ENCODE data around the gene TTLL9.

Gene TTLL9

DNA sequence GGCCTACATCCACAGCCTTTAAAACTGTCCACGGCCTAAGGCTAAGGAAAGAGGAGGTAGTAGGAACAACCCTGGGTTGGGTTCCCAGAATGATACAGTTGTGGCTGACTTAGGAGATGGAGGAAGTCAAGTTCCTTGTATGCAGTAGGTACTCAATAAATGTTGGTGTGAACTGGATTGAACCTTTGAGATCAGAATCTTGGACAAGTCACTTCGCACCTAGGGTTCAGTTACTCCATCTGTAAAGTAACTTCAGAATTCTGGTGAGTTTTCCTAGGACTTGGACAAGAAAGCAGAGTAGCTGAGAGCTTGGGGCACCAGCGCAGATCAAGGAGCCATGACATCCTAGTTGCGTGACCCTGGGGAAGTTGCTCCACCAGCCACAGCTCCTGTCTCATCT lies 106.6 kb downstream of the TTLL9 start:
- Histone ChIP-seq H3K27ac (replicated peaks) (no peak overlapping the region), H3K27me3 (ENCODE audit: insufficient read depth, poor library complexity, severe bottlenecking) (no peaks in the 10 kb centered on the region), H3K4me3 (replicated peaks; ENCODE audit: insufficient read depth, low read length) (no peak overlapping the region)
- TF ChIP-seq GABPA (IDR thresholded peaks at IDR 0.05; ENCODE audit: low read depth) (no peak), CTCF (IDR thresholded peaks at IDR 0.05; ENCODE audit: insufficient read depth, low read length) (no peak), REST (IDR thresholded peaks at IDR 0.05; ENCODE audit: insufficient replicate concordance, low read depth) (no peak), POLR2AphosphoS5 (IDR thresholded peaks at IDR 0.05; ENCODE audit: low read depth) (no peak), SPI1 (IDR thresholded peaks at IDR 0.05; ENCODE audit: borderline replicate concordance, low read depth) (no peak)
- DNase-seq (ENCODE audit: low read depth in 1 of 2, low spot score in 1 of 2), result no peak

DNA sequence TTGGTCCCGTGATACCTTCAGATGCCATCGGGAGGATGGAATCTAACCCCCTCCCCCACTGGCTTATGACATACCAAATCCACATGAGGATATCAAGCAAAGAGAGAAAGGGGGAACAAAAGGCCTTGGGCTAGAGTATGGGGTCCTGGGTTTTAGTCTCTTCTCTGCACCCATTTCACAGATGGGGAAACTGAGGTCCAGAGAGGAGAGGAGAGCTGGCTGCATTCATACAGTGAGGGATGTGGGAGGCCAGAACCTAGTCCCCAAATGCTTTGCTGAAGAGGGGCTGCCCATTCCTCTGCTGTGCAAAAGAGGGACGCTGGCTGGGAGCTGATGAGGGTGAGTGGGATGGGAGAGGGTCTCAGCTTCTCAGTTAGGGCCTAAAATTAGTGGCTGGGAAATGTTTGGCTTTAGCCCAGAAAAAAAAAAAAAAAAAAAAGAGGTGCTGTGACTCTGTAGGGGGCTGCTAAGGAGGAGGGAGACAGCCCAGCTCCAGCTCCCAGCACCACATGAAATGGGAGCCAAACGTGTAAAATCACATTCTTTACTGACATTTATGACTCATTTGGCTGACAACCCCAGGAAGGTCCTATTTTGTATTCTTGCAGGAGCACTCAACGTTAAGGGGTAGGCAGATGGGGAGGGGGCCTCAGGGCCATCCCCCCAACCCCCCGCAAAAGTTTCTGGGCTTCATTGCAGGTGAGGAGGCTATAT lies 109.4 kb downstream of the TTLL9 start:
- Histone ChIP-seq H3K4me3 (replicated peaks; ENCODE audit: insufficient read depth, low read length) (no peak overlapping the region), H3K27ac (replicated peaks) (no peak overlapping the region), H3K27me3 (ENCODE audit: insufficient read depth, poor library complexity, severe bottlenecking) (peaks cover 4% of the 10 kb centered on the region)
- no peak for DNase-seq (ENCODE audit: low read depth in 1 of 2, low spot score in 1 of 2)
- no peak for TF ChIP-seq GABPA (IDR thresholded peaks at IDR 0.05; ENCODE audit: low read depth)
- TF ChIP-seq CTCF (IDR thresholded peaks at IDR 0.05; ENCODE audit: insufficient read depth, low read length), result no peak
- TF ChIP-seq POLR2AphosphoS5 (IDR thresholded peaks at IDR 0.05; ENCODE audit: low read depth), result no peak

DNA sequence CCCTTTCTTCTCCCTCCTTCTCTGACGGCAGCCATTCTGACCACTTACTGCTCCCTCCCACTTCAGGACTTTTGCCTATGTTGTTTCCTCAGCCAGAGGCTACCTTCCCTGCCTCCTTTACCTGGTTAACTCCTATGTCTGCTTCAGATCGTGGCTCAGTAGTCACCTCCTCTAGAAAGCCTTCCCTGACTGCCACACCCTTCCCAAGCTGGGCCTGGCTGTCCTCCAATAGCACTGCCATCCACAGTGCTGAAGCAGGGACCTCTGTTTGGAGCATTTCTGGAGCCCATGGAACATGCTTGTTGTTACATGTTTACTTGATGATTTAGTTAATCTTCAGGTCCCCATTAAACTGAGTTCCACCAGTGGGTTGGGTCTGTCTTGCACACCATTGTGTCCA lies 111.3 kb downstream of the TTLL9 start:
- no peak overlapping the region for H3K27ac ChIP-seq (replicated peaks)
- no peak for DNase-seq (ENCODE audit: low read depth in 1 of 2, low spot score in 1 of 2)
- no peak overlapping the region for H3K4me3 ChIP-seq (replicated peaks; ENCODE audit: insufficient read depth, low read length)
- peaks cover 6% of the 10 kb centered on the region for H3K27me3 ChIP-seq (ENCODE audit: insufficient read depth, poor library complexity, severe bottlenecking)
- TF ChIP-seq GABPA (IDR thresholded peaks at IDR 0.05; ENCODE audit: low read depth), result no peak
- no peak for TF ChIP-seq SPI1 (IDR thresholded peaks at IDR 0.05; ENCODE audit: borderline replicate concordance, low read depth)
- no peak for TF ChIP-seq CTCF (IDR thresholded peaks at IDR 0.05; ENCODE audit: insufficient read depth, low read length)
- no peak for TF ChIP-seq POLR2AphosphoS5 (IDR thresholded peaks at IDR 0.05; ENCODE audit: low read depth)
- no peak for TF ChIP-seq REST (IDR thresholded peaks at IDR 0.05; ENCODE audit: insufficient replicate concordance, low read depth)

GRCh38 chr20:31984981-31985471 lies 114.6 kb downstream of the TTLL9 start:
- no peak for DNase-seq (ENCODE audit: low read depth in 1 of 2, low spot score in 1 of 2)
- Histone ChIP-seq H3K27ac (replicated peaks) (no peak overlapping the region), H3K27me3 (ENCODE audit: insufficient read depth, poor library complexity, severe bottlenecking) (peaks cover 6% of the 10 kb centered on the region)

More at GRCh38 chr20:31984981-31985471, 114.6 kb downstream of the TTLL9 start:
- H3K4me3 ChIP-seq (replicated peaks; ENCODE audit: insufficient read depth, low read length), result no peak overlapping the region
- no peak for TF ChIP-seq POLR2AphosphoS5 (IDR thresholded peaks at IDR 0.05; ENCODE audit: low read depth)
- TF ChIP-seq REST (IDR thresholded peaks at IDR 0.05; ENCODE audit: insufficient replicate concordance, low read depth), result no peak

Measured in HL-60 (cell line).